Aortic smooth muscle cell (primary cell): ENCODE data around the gene OR51B5. TPM values are rescaled to one million over a fixed set of nuclear protein-coding genes. Genes with fewer than 3 reads are reported as not detected.

ENCODE experiments used
- total RNA-seq: library from RNA; depleted of rRNA; stranded (reverse); fragments of >200 nt; gene quantifications from 2 replicates; pipeline ENCODE4 v1.2.3, GENCODE V29; 2014

OR51B5 gene, protein sequence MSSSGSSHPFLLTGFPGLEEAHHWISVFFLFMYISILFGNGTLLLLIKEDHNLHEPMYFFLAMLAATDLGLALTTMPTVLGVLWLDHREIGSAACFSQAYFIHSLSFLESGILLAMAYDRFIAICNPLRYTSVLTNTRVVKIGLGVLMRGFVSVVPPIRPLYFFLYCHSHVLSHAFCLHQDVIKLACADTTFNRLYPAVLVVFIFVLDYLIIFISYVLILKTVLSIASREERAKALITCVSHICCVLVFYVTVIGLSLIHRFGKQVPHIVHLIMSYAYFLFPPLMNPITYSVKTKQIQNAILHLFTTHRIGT
- 0.19 and 0.40 TPM in 2 replicates for total RNA-seq

DNA sequence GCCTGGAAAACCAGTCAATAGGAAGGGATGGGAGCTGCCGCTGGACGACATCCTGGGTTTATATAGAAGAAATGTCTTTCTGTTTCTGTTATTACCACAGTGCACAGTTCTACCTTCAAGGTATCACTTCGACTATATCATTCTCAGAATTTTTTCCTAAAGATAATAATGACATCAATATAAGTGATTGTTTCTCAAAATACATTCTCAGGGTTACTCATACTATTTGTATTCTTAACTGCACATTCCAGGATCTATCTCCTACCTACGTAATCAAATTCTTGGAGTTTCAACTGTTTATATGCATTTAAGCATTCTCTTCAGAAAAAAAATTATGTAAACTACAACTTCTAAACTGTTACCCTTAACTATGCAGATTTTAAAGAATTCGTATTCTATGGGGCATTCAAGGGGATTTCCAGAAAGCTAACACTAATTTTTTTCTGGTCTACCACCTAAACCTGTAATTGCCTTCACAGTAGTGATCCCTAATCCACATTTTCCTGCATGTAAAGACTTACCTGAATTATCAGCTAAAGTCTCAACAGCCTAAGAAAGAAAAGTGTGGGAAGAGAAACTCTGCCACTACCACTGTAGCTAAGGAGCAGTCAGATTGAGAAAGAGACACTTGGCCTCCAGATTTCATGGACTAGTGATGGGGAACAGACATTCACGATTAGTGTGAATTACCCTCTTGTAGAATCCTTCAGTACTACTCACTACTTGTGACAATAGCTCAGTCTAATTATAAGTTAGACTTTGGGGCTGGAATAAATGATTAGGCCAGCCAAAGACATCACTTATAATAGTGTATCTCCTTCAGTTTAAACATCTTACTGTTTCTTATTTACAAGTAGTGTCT is at the start of gene OR51B5:
Gene OR51B5, minus strand, starts transcription at position 51 of the 862 bp plus-strand sequence. Its CDS starts 0 bp downstream, at position 51.

DNA sequence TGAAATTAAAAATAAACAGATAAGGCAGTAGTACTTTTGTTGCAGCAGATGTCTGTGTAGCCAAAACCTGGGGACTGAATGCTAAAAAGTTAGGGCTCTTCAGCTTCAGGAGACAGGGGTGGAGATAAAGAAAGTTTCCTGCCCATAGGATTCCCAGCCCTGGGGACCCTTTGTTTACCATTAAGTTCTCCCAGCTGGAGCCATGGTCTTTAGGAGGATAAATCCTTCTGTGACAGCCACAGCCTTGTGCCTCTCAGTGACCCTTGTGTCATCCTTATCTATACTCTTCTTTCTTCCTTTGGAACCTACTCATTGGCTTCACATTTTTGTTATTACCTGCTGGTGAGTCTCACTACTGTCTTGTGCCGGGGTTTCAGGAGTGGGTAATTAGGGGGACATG is 40.3 kb upstream of the OR51B5 start, which contains the start of gene OR51M1:
Gene OR51M1, plus strand, starts transcription at position 237 of the 400 bp plus-strand sequence. CDS start 5,587 bp downstream, outside the sequence.

DNA sequence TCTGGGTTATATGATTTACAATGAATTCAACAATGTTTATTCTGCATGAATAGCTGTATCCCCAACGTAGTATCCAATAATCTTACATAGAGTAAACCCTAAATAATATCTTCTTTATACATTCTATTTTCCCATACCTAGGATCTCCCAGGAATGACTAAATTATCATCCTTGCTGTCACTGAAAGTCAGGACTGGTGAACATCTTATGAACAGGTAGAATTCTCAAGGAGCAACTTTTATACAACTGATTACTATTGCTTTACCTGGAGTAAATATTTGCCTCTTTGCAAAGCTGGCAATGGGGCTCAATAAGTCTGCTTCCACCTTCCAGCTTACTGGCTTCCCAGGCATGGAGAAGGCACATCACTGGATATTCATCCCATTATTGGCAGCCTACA is 7.9 kb upstream of the OR51B5 start, which contains the start of gene OR51B6:
Gene OR51B6, plus strand, starts transcription at position 301 of the 400 bp plus-strand sequence. Its CDS starts 0 bp downstream, at position 301.

DNA sequence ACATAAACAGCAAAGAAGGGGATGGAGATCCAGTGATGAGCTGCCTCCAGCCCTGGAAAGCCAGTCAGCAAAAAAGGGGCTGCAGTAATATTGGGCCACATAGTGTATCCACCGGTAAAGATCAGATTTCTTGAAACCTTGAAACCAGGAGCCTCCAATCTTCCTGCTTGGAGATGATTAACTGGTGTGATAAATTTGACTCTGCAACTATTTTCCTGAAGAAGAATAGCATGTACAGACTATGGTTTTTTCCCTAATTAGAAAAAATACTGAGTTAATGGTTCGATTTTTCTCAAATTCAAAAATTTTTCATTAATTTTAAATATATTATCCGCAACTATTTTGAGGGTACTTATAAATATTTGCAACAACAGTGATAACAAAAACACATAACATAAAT is 19.1 kb downstream of the OR51B5 start, which contains the start of gene OR51B2:
Gene OR51B2, minus strand, starts transcription at position 101 of the 400 bp plus-strand sequence. Its CDS starts 0 bp downstream, at position 101.

DNA sequence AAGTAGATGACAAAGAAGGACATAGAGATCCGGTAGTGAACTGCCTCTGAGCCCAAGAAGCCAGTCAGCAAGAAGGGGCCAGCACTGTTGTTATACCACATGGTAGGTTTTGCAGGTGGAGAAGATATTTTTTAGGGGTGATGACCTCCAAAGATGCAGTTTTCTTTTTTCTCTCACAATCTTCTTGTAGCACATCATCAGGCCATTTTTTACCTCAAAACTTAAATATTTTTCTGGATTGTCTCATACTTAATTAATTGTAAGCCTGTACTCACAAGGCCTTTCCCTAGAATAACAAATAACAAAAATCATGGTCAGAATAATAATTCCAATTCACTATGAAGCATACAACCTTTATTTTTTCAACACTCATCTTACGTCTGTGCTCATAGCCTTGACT is 41.5 kb downstream of the OR51B5 start, which contains the start of gene OR51B4:
Gene OR51B4, minus strand, starts transcription at position 101 of the 400 bp plus-strand sequence. Its CDS starts 0 bp downstream, at position 101.

Other genes with a start within 250 kb of the OR51B5 start
- gene OR52A5, start 205.2 kb downstream of the OR51B5 start, total RNA-seq = not detected in 2 replicates
- gene OR52A1, start 188.8 kb downstream of the OR51B5 start, total RNA-seq = not detected in 2 replicates
- gene OR51V1, start 142.8 kb downstream of the OR51B5 start, total RNA-seq = not detected in 2 replicates
- not detected in 2 replicates for gene HBB, start 116.5 kb downstream of the OR51B5 start, total RNA-seq
- not detected in 2 replicates for gene HBD, start 109.0 kb downstream of the OR51B5 start, total RNA-seq
- 0.25 TPM in 1 of 2 replicates, not detected in the other for gene HBG1, start 93.7 kb downstream of the OR51B5 start, total RNA-seq
- 0.19 TPM in 1 of 2 replicates, not detected in the other for gene HBG2, start 88.7 kb downstream of the OR51B5 start, total RNA-seq
- gene HBE1, start 73.6 kb downstream of the OR51B5 start, total RNA-seq = not detected in 2 replicates
- gene OR51B4, start 41.6 kb downstream of the OR51B5 start, total RNA-seq = not detected in 2 replicates
- 0.12 TPM in 1 of 2 replicates, not detected in the other for gene OR51B2, start 19.2 kb downstream of the OR51B5 start, total RNA-seq
- gene OR51B6, start 8.0 kb upstream of the OR51B5 start, total RNA-seq = not detected in 2 replicates
- not detected in 2 replicates for gene OR51M1, start 40.3 kb upstream of the OR51B5 start, total RNA-seq
- not detected in 2 replicates for gene OR51Q1, start 78.6 kb upstream of the OR51B5 start, total RNA-seq
- 0.06 TPM in 1 of 2 replicates, not detected in the other for gene OR51I1, start 98.0 kb upstream of the OR51B5 start, total RNA-seq
- not detected in 2 replicates for gene OR51I2, start 105.8 kb upstream of the OR51B5 start, total RNA-seq
- not detected in 2 replicates for gene OR52D1, start 145.2 kb upstream of the OR51B5 start, total RNA-seq
- 0.06 and 0.13 TPM in 2 replicates for gene UBQLN3, start 166.4 kb upstream of the OR51B5 start, total RNA-seq
- 0.12 and 0.13 TPM in 2 replicates for gene UBQLNL, start 173.2 kb upstream of the OR51B5 start, total RNA-seq
- 0.66 and 0.87 TPM in 2 replicates for gene OR52H1, start 205.0 kb upstream of the OR51B5 start, total RNA-seq
- gene OR52B6, start 237.4 kb upstream of the OR51B5 start, total RNA-seq = not detected in 2 replicates